Lung microvascular endothelial cell (primary cell): Measurements from ENCODE around the gene ZNF254. TPM values are rescaled to one million over a fixed set of nuclear protein-coding genes. Genes with fewer than 3 reads are reported as not detected.
"Not testable (repeated sequence)": the region's sequence is repeated elsewhere in the genome, so short reads cannot be mapped to it uniquely, and the experiment has no call there.

ENCODE experiments used
- DNase-seq, 2 donors: peaks; one replicate each; pipeline versions ENCODE4 v3.0.0 to v3.0.0-alpha.2; 2010; ENCODE audit warnings: low read depth in 2 of 2
- total RNA-seq: library from RNA; depleted of rRNA; stranded (reverse); fragments of >200 nt; gene quantifications from 2 replicates; pipeline ENCODE4 v1.2.1, GENCODE V29; 2014

The ZNF254 gene
- total RNA-seq, result 11.3 and 16.9 TPM in 2 replicates

GRCh38 chr19:24086974-24087595, at the start of gene ZNF254:
Gene ZNF254 (plus strand): TSS chr19:24087187. CDS start chr19:24087308, 121 bp downstream.
- peak; percentile 97 for DNase-seq

GRCh38 chr19:24040621-24041020, 46.4 kb upstream of the ZNF254 start:
- DNase-seq, result no peak

GRCh38 chr19:24041326-24041725, 45.7 kb upstream of the ZNF254 start:
- DNase-seq, result not testable (repeated sequence)

- no peak for DNase-seq
These were observed 40.4 kb upstream of the ZNF254 start for GRCh38 chr19:24046550-24046949.

- DNase-seq, result no peak
These were observed 38.7 kb upstream of the ZNF254 start for GRCh38 chr19:24048261-24048660.

- DNase-seq, result no peak
These were observed 37.5 kb upstream of the ZNF254 start for GRCh38 chr19:24049537-24049936.

- no peak for DNase-seq
These were observed 35.5 kb upstream of the ZNF254 start for GRCh38 chr19:24051516-24051915.

- DNase-seq, result no peak
These were observed 34.2 kb upstream of the ZNF254 start for GRCh38 chr19:24052811-24053210.

GRCh38 chr19:24053601-24054000, 33.4 kb upstream of the ZNF254 start:
- DNase-seq, result no peak

- peak in 1 of 2 donors; percentile 52 for DNase-seq
These were observed 32.7 kb upstream of the ZNF254 start for GRCh38 chr19:24054044-24054935.

- no peak for DNase-seq
These were observed 31.4 kb upstream of the ZNF254 start for GRCh38 chr19:24055548-24055947.

- DNase-seq, result no peak
These were observed 29.8 kb upstream of the ZNF254 start for GRCh38 chr19:24057144-24057543.

- DNase-seq, result no peak
These were observed 27.3 kb upstream of the ZNF254 start for GRCh38 chr19:24059563-24060295.

- DNase-seq, result no peak
These were observed 26.2 kb upstream of the ZNF254 start for GRCh38 chr19:24060687-24061356.

- DNase-seq, result no peak
These were observed 24.8 kb upstream of the ZNF254 start for GRCh38 chr19:24062190-24062589.

- DNase-seq, result no peak
These were observed 23.7 kb upstream of the ZNF254 start for GRCh38 chr19:24063295-24063694.

- no peak for DNase-seq
These were observed 22.8 kb upstream of the ZNF254 start for GRCh38 chr19:24064175-24064574.

GRCh38 chr19:24065243-24065642, 21.7 kb upstream of the ZNF254 start:
- no peak for DNase-seq

GRCh38 chr19:24065865-24066604, 21.0 kb upstream of the ZNF254 start:
- DNase-seq, result no peak

- DNase-seq, result no peak
These were observed 16.9 kb upstream of the ZNF254 start for GRCh38 chr19:24069905-24070657.
